K562 (cell line): ENCODE measurements around the gene RNF115. TPM values are rescaled to one million over a fixed set of nuclear protein-coding genes. Genes with fewer than 3 reads are reported as not detected.

Experiments used
- FOXK1 ChIP-seq: sonication (generic); formaldehyde crosslinking; IDR thresholded peaks from 2 replicates; pipeline ENCODE4 v1.8.0; 2022; ENCODE audit warnings: missing genetic modification reagents, mild to moderate bottlenecking, borderline replicate concordance
- MGA ChIP-seq: fragments of 450-650 bp; IDR thresholded peaks from 2 replicates; pipeline ENCODE4 v1.6.1; 2016; ENCODE audit warnings: mild to moderate bottlenecking, moderate library complexity
- MNT ChIP-seq, 2 experiments: fragments of 450-650 bp; conservative IDR thresholded peaks; 2 replicates each; pipeline ENCODE4 v1.6.1; 2017; ENCODE audit warnings: mild to moderate bottlenecking in 2 of 2, moderate library complexity in 2 of 2
- MTA1 ChIP-seq: fragments of 450-650 bp; IDR thresholded peaks from 2 replicates; pipeline ENCODE4 v1.6.1; 2017; ENCODE audit warnings: borderline replicate concordance
- NCOR1 ChIP-seq: fragments of 450-650 bp; IDR thresholded peaks from 2 replicates; pipeline ENCODE4 v1.6.1; 2016; ENCODE audit warnings: mild to moderate bottlenecking, moderate library complexity
- NONO ChIP-seq, 2 experiments: fragments of 200-400 bp in 1 of 2; fragments of 450-650 bp in 1 of 2; formaldehyde crosslinking in 1 of 2; IDR thresholded peaks; 2 replicates each; pipeline ENCODE4 v1.6.1; 2017; ENCODE audit warnings: low read depth in 2 of 2, mild to moderate bottlenecking in 2 of 2, moderate library complexity in 2 of 2, low read length in 1 of 2
- POLR2AphosphoS5 ChIP-seq: IDR thresholded peaks from 2 replicates; pipeline ENCODE4 v1.6.1; 2011; ENCODE audit warnings: mild to moderate bottlenecking, low read depth, low read length, moderate library complexity; ENCODE audit not compliant: control insufficient read depth, insufficient read depth
- RFX7 ChIP-seq: fragments of 250-450 bp; sonication (Bioruptor Pico); IDR thresholded peaks from 2 replicates; pipeline ENCODE4 v1.5.1; 2021; ENCODE audit warnings: mild to moderate bottlenecking
- SOX6 ChIP-seq: fragments of 450-650 bp; IDR thresholded peaks from 2 replicates; pipeline ENCODE4 v1.6.1; 2014; ENCODE audit warnings: mild to moderate bottlenecking
- STAG1 ChIP-seq: sonication (generic); formaldehyde crosslinking; IDR thresholded peaks from 2 replicates; pipeline ENCODE4 v1.5.0; 2020; ENCODE audit warnings: missing genetic modification reagents, borderline replicate concordance
- USF1 ChIP-seq: sonication (generic); formaldehyde crosslinking; IDR thresholded peaks from 2 replicates; pipeline ENCODE4 v1.9.0; 2022; ENCODE audit warnings: mild to moderate bottlenecking, missing genetic modification reagents
- ZNF232 ChIP-seq: sonication (generic); formaldehyde crosslinking; IDR thresholded peaks from 2 replicates; pipeline ENCODE4 v1.8.0; 2022; ENCODE audit warnings: mild to moderate bottlenecking, missing genetic modification reagents
- polyA plus RNA-seq, 8 experiments: library from polyadenylated mRNA; depleted of rRNA in 4 of 8; stranded (reverse) in 5 of 8; unstranded in 3 of 8; fragments of >200 nt; fragmentation: Nextera tagmentation in 2 of 8; fragmentation: Illumina TruSeq in 1 of 8; extraction: Ambion mirVana in 2 of 8; extraction: Trizol in 1 of 8; gene quantifications; 2 replicates each; pipeline versions ENCODE4 v1.2.1 to v1.2.3, GENCODE V29; 2011 to 2014; ENCODE audit warnings: inconsistent platforms in 1 of 8, missing spikeins in 1 of 8
- total RNA-seq, 7 experiments: library from RNA; depleted of rRNA in 6 of 7; stranded (reverse); fragments of >200 nt in 6 of 7; fragmentation: Illumina TruSeq in 2 of 7; extraction: Trizol in 2 of 7; gene quantifications; 2 replicates each; pipeline versions ENCODE4 v1.2.1 to v1.2.3, GENCODE V29; 2011 to 2021; ENCODE audit warnings: low replicate concordance in 1 of 7

The RNF115 gene
- total and polyA plus RNA-seq, 9 of the 15 experiments (the other 6 are each of a cell fraction or from before 2014, with no cell fraction given), result 1.9 to 14.3 (median 9.5) TPM

- TF ChIP-seq MGA (peak; percentile 82), FOXK1 (CRISPR knock-in tag) (peak; percentile 89; the same call in 1 of the 2 replicates), SOX6 (peak; percentile 64; the same call in 1 of the 2 replicates), STAG1 (CRISPR knock-in tag) (no peak), ZNF232 (CRISPR knock-in tag) (peak; percentile 59; the same call in 1 of the 2 replicates), MNT (conservative IDR thresholded peaks at IDR 0.05) (peak; percentile 88 to 91), RFX7 (CRISPR knock-in tag) (no peak), USF1 (CRISPR knock-in tag) (peak; percentile 88), NONO (IDR thresholded peaks at IDR 0.05; ENCODE audit: low read depth in 2 of 2, low read length in 1 of 2) (peak; percentile 75 to 84; a peak in 3 of 4 replicates), POLR2AphosphoS5 (peak; percentile 72), MTA1 (no peak), NCOR1 (peak; percentile 28)
These were observed at the start of gene RNF115, which contains the start of gene POLR3C (continued) for GRCh38 chr1:145823565-145824498.
